ENCODE measurements around the gene ZNF827.

DNA sequence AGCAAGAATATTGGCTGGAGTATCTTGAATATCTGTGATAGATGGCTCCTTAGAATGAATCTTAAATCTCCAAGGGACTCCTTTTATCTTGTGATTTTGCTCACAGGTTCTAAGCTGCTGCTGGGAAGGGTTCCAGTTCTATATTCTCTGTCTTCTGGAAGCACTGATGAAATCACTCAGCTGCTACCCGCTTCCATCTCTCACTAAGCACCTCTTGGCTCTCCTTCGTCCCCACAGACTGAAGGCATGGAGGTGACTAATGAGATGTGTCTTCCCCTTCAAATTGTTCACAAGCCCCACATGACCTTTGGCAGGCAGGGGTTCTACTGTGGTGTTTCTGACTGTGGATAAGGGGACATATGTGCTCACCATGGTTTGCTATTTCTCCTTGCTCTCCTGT, 182.8 kb downstream of the ZNF827 start:
- TF ChIP-seq, protein P1, sequence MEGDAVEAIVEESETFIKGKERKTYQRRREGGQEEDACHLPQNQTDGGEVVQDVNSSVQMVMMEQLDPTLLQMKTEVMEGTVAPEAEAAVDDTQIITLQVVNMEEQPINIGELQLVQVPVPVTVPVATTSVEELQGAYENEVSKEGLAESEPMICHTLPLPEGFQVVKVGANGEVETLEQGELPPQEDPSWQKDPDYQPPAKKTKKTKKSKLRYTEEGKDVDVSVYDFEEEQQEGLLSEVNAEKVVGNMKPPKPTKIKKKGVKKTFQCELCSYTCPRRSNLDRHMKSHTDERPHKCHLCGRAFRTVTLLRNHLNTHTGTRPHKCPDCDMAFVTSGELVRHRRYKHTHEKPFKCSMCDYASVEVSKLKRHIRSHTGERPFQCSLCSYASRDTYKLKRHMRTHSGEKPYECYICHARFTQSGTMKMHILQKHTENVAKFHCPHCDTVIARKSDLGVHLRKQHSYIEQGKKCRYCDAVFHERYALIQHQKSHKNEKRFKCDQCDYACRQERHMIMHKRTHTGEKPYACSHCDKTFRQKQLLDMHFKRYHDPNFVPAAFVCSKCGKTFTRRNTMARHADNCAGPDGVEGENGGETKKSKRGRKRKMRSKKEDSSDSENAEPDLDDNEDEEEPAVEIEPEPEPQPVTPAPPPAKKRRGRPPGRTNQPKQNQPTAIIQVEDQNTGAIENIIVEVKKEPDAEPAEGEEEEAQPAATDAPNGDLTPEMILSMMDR (IDR thresholded peaks at IDR 0.05): no peak
- no peak for TF ChIP-seq EP300 (IDR thresholded peaks at IDR 0.05)
